GOT3 (cell line): Measurements from ENCODE around the gene NDUFS6.
"Not testable (repeated sequence)": the region's sequence is repeated elsewhere in the genome, so short reads cannot be mapped to it uniquely, and the experiment has no call there.

Experiments
- DNase-seq: peaks from one replicate; lab custom pipeline; 2025; ENCODE audit warnings: mixed read lengths; lab: John Stamatoyannopoulos, UW

NDUFS6 gene

GRCh38 chr5:1797103-1797800 lies 4.0 kb upstream of the NDUFS6 start:
- DNase-seq, result no peak

- DNase-seq, result no peak
Observed at GRCh38 chr5:1797855-1798254, 3.4 kb upstream of the NDUFS6 start.

DNA sequence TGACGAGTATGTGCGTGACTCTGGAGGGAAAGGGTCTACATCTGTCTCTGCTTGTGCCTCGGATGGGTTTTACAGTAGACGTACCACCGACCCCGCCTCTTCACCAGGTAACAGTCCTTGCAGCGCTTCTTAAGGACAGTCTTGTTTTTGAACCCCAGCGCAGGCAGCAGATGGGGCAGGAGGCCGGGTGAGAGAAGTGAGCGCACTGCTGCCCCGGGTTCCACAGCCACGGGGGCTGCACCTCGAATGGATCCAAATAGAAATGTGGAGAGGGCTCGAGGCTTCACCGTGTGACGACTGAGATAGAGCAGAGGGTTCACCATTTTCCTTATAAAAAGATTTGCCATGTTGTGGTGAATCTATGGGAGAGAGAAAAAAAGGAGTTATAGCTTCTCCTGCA lies 2.6 kb upstream of the NDUFS6 start:
- DNase-seq, result not testable (repeated sequence)

GRCh38 chr5:1799110-1799601 lies 2.1 kb upstream of the NDUFS6 start:
- no peak for DNase-seq

- DNase-seq, result peak; percentile 65
Observed at GRCh38 chr5:1799602-1800471, 1.4 kb upstream of the NDUFS6 start, which contains the start of gene MRPL36. MRPL36 (minus strand) TSS chr5:1799837; CDS start chr5:1798935, 902 bp downstream.

GRCh38 chr5:1800472-1801221 lies 560 bp upstream of the NDUFS6 start:
- DNase-seq, result no peak

GRCh38 chr5:1801967-1802295 lies 724 bp downstream of the NDUFS6 start:
- DNase-seq, result no peak

GRCh38 chr5:1803192-1803591 lies 2.0 kb downstream of the NDUFS6 start:
- DNase-seq, result no peak

GRCh38 chr5:1804001-1804690 lies 2.9 kb downstream of the NDUFS6 start:
- DNase-seq, result no peak

DNA sequence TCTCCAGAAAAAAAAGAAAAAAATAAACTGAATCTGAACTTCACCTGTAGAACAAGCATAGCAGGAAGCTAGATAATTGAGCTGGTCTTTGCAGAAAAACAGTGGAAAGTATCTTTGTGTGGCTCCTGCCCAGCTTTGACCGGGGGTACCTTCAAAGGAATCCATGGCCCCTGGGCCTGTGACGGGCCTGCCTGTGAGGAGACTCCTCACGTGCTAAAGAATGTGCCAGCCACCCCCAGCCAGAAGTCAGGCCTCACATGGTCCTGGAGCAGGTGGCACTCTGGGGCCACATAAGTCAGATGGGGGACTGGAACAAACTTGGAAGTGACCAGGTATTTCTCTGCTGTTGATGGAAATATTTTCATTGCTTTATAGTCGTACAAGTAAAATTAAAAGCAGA lies 4.1 kb downstream of the NDUFS6 start:
- no peak for DNase-seq

GRCh38 chr5:1805736-1806135 lies 4.5 kb downstream of the NDUFS6 start:
- DNase-seq, result no peak

GRCh38 chr5:1806199-1806598 lies 5.0 kb downstream of the NDUFS6 start:
- no peak for DNase-seq

DNA sequence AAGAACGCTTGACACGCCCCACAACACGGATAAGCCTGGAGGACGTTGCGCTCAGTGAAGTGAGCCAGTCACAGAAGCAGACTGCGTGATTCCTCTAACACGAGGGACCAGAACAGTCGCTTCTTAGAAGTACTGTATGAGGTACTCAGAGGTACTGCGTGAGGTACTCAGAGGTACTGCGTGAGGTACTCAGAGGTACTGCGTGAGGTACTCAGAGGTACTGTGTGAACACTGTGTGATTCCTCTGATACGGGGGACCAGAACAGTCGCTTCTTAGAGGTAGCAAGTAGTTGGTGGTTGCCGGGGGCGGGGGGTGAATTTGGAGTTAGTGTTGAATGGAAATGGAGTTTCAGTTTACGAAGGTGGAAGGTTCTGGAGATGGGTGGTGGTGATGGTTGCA lies 5.8 kb downstream of the NDUFS6 start:
- DNase-seq, result no peak

- no peak for DNase-seq
Observed at GRCh38 chr5:1807451-1808185, 6.4 kb downstream of the NDUFS6 start.

- no peak for DNase-seq
Observed at GRCh38 chr5:1808439-1808838, 7.2 kb downstream of the NDUFS6 start.

DNA sequence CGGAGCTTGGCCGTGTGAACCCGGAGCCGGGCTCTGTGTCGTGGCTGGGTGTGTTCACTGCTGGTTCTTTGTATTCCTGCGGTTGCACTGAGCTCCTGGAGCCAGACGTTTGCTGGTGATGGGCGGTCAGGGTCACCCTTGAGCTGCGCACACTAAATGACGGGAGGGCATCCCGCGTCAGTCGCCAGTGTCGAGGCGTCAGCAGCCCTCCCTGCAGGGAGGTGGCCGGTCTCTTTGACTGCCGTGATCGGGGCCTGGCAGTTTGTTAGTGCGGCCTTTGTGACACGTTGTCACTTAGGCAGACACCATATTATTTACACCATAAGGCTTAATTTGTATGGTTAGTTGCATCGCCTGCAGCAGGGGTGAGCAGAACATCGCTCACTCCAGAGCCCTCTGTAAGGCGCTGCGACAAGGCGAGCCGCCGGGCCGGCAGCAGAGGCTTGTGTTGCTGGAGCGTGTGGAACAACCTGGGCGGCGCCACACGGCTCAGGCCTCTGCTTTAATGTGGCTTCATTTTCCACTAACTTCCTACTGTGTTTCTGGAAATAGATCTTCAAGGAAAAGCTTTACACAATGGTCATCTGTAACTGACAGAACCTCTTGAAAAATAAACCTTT lies 8.3 kb downstream of the NDUFS6 start:
- no peak for DNase-seq

DNA sequence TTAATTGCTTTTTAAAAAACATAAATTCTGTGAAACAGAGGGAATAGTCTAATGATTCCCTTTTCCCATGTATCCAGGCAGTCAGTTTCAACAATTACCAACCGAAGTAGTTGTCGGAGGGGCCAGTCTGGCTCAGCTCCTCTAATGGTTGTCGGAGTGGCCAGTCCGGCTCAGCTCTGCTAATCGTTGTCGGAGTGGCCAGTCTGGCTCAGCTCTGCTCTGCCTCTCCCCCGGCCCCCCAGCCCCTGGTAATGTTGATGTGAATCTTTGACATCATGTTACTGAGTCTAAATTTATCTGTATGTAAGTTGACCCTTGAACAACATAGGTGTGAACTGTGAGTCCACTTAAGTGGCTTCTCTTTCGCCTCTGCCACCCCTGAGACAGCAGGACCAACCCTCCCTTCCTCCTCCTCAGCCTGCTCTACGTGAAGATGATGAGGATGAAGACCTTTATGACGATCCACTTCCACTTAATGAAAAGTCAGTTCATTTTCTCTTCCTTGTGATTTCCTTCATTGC lies 9.4 kb downstream of the NDUFS6 start:
- DNase-seq, result no peak

GRCh38 chr5:1814183-1815020 lies 13.2 kb downstream of the NDUFS6 start:
- DNase-seq, result no peak

GRCh38 chr5:1815071-1815786 lies 14.0 kb downstream of the NDUFS6 start:
- no peak for DNase-seq
